ENCODE data around the gene ABCC6. TPM values are rescaled to one million over a fixed set of nuclear protein-coding genes. Genes with fewer than 3 reads are reported as not detected.

ABCC6 gene
- total RNA-seq, 1 donor from 2014 or later: 5.9 TPM

DNA sequence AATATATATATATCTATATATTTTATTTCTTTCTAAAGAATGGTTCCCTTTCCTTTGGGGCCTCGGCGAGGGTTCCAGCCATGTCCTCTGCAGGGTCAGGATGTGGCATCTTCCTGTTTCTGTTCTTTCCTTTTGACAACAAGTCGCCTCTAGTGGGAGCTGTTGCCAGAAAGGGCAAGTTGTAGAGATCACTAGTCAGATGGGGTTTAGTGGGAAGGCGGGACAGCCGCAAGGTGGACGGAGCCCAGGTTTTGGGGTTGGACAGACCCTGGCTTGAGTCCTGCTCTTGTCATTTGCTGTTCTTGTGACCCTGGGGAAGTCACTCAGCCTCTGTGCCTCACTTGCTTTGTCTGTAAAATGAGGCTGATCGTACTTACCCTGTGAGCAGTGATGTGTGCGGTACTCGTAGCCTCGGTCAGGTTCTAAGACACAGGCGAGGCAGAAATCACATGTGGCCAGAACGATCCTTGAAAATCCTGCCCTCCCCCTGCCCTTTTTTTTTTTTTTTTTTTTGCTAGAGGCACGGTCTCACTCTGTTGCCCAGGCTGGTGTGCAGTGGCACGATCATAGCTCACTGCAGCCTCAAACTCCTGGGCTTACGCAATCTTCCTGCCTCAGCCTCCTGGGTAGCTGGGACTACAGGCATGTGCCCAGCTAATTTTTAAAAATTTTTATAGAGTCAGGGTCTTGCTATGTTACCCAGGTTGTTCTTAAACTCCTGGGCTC is 80.1 kb downstream of the ABCC6 start:
- Mint-ChIP-seq H3K4me3 (no peak overlapping the region), H3K27ac (no peak overlapping the region), H3K27me3 (no peaks in the 10 kb centered on the region), H3K36me3 (peaks cover 10% of the 10 kb centered on the region), H3K4me1 (ENCODE audit: unreplicated experiment) (no peaks in the 10 kb centered on the region), H3K9me3 (no peaks in the 10 kb centered on the region)
- TF ChIP-seq, protein P1, sequence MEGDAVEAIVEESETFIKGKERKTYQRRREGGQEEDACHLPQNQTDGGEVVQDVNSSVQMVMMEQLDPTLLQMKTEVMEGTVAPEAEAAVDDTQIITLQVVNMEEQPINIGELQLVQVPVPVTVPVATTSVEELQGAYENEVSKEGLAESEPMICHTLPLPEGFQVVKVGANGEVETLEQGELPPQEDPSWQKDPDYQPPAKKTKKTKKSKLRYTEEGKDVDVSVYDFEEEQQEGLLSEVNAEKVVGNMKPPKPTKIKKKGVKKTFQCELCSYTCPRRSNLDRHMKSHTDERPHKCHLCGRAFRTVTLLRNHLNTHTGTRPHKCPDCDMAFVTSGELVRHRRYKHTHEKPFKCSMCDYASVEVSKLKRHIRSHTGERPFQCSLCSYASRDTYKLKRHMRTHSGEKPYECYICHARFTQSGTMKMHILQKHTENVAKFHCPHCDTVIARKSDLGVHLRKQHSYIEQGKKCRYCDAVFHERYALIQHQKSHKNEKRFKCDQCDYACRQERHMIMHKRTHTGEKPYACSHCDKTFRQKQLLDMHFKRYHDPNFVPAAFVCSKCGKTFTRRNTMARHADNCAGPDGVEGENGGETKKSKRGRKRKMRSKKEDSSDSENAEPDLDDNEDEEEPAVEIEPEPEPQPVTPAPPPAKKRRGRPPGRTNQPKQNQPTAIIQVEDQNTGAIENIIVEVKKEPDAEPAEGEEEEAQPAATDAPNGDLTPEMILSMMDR (conservative IDR thresholded peaks at IDR 0.05): peak; percentile 51
- DNase-seq (ENCODE audit: extremely low spot score, unreplicated experiment): no peak

DNA sequence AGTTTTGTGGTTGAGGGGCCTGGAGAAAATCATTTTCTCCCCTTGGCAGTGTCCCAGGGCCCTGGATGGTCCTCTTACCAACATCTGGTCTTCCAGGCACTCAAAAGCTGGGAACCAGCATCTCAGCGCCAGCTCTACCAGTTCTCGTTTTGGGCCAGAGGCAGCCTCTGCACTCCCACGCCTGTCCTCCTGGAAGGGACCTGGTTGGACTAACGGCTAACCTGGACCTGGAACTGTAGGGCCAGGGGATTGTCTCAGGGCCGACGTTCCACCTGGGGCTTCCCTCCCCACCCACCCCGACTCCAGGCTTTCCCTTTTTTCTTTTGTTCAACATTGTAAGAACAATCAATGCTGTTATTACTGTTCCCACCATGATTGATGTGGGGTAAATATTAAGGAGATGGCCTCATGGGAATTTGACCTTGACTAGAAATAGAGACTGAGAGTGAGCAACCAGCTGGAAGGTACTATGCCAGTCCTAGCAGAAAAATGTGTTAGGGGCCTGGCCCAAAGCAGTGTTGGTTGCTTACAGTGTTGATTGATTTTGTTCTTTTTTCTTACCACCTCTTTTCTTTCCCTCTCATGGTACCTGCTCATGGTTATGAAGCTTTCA is 81.4 kb downstream of the ABCC6 start:
- Mint-ChIP-seq H3K27ac (no peak overlapping the region), H3K9me3 (no peaks in the 10 kb centered on the region), H3K4me3 (no peak overlapping the region), H3K36me3 (peaks cover 10% of the 10 kb centered on the region), H3K27me3 (no peaks in the 10 kb centered on the region), H3K4me1 (ENCODE audit: unreplicated experiment) (no peaks in the 10 kb centered on the region)
- TF ChIP-seq, protein P1 (conservative IDR thresholded peaks at IDR 0.05): no peak
- DNase-seq (ENCODE audit: extremely low spot score, unreplicated experiment): no peak

DNA sequence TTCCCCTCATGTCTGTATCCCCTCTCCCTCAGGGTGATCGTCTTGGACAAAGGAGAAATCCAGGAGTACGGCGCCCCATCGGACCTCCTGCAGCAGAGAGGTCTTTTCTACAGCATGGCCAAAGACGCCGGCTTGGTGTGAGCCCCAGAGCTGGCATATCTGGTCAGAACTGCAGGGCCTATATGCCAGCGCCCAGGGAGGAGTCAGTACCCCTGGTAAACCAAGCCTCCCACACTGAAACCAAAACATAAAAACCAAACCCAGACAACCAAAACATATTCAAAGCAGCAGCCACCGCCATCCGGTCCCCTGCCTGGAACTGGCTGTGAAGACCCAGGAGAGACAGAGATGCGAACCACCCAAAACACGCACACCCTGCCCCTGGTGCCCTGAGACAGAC is 82.2 kb downstream of the ABCC6 start:
- Mint-ChIP-seq H3K27ac (no peak overlapping the region), H3K4me1 (ENCODE audit: unreplicated experiment) (no peaks in the 10 kb centered on the region), H3K27me3 (no peaks in the 10 kb centered on the region), H3K36me3 (peaks cover 10% of the 10 kb centered on the region), H3K9me3 (no peaks in the 10 kb centered on the region), H3K4me3 (no peak overlapping the region)
- TF ChIP-seq, protein P1 (conservative IDR thresholded peaks at IDR 0.05): no peak
- DNase-seq (ENCODE audit: extremely low spot score, unreplicated experiment): no peak

DNA sequence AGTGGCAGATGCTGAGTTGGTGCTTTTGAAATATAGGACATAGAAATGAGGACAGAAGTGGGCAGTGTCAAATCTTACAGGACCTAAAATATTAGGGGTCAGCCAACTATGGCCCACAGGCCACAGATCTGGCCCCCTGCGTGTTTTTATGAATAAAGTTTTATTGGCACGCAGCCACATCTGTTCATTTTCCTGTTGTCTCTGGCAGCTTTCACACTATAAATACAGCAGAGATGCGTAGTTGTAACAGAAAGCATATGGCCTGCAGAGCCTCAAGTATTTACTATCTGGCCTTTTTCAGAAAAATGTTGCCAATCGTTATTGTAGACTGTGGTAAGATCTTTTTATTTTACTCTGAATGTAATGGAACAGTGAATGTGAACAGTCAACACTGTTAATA is 82.8 kb downstream of the ABCC6 start:
- Mint-ChIP-seq H3K36me3 (peaks cover 10% of the 10 kb centered on the region), H3K27ac (no peak overlapping the region), H3K9me3 (no peaks in the 10 kb centered on the region), H3K4me1 (ENCODE audit: unreplicated experiment) (no peaks in the 10 kb centered on the region), H3K27me3 (no peaks in the 10 kb centered on the region), H3K4me3 (no peak overlapping the region)
- TF ChIP-seq, protein P1 (conservative IDR thresholded peaks at IDR 0.05): no peak
- no peak for DNase-seq (ENCODE audit: extremely low spot score, unreplicated experiment)

DNA sequence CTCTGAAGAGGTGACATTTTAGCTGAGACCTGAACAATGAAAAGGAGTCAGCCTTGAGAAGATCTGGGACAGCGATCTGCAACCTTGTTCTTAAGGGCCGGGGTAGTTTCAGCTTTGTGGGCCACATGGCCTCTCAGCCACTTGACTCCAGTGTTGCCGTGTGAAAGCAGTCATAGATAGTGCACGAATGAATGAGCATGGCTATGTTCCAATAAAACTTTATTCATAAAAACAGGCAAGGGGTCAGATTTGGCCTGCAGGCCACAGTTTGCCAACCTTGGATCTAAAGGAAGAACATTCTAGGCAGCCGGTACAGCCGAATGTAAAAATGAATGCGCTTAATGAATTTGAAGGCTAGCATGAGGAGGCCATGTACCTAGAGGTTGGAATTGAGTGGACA is 83.5 kb downstream of the ABCC6 start:
- DNase-seq (ENCODE audit: extremely low spot score, unreplicated experiment): no peak
- H3K4me1 Mint-ChIP-seq (ENCODE audit: unreplicated experiment): no peaks in the 10 kb centered on the region
- TF ChIP-seq, protein P1 (conservative IDR thresholded peaks at IDR 0.05): no peak
- no peak overlapping the region for H3K4me3 Mint-ChIP-seq
- H3K36me3 Mint-ChIP-seq: peaks cover 14% of the 10 kb centered on the region
- peak overlapping the region; percentile 9 for H3K27ac Mint-ChIP-seq
- H3K9me3 Mint-ChIP-seq: no peaks in the 10 kb centered on the region
- no peaks in the 10 kb centered on the region for H3K27me3 Mint-ChIP-seq

All from type B pancreatic cell (in vitro differentiated cells).